GM12801 (cell line): ENCODE data around the gene NKX1-2.

Experiments
- CTCF ChIP-seq: IDR thresholded peaks from one replicate; pipeline ENCODE4 v1.5.1; 2011; ENCODE audit warnings: control low read depth; ENCODE audit not compliant: insufficient read length; ENCODE audit errors: extremely low read depth

The NKX1-2 gene

GRCh38 chr10:124465777-124466488 lies 16.1 kb upstream of the NKX1-2 start:
- TF ChIP-seq CTCF, result no peak

GRCh38 chr10:124465003-124465776 lies 15.4 kb upstream of the NKX1-2 start:
- no peak for TF ChIP-seq CTCF

GRCh38 chr10:124464028-124464965 lies 14.5 kb upstream of the NKX1-2 start:
- TF ChIP-seq CTCF, result no peak

- no peak for TF ChIP-seq CTCF
Measured at GRCh38 chr10:124462348-124462695, 12.5 kb upstream of the NKX1-2 start.

GRCh38 chr10:124461642-124462347 lies 12.0 kb upstream of the NKX1-2 start, which contains the start of gene LHPP:
TSS of gene LHPP (plus strand) at chr10:124461823. CDS start at chr10:124461863, 40 bp downstream.
- no peak for TF ChIP-seq CTCF

GRCh38 chr10:124460144-124460543 lies 10.3 kb upstream of the NKX1-2 start:
- TF ChIP-seq CTCF, result no peak
